SH-SY5Y (cell line): Measurements from ENCODE around the gene RELL2.

ENCODE experiments used
- GATA2 ChIP-seq: IDR thresholded peaks from 2 replicates; pipeline ENCODE4 v1.6.1; 2011; ENCODE audit warnings: mild to moderate bottlenecking, low read depth, low read length
- GATA3 ChIP-seq: IDR thresholded peaks from 2 replicates; pipeline ENCODE4 v1.6.1; 2011; ENCODE audit warnings: low read depth, mild to moderate bottlenecking, low read length, moderate library complexity

- TF ChIP-seq GATA2 (no peak; the same call in 1 of the 2 replicates), GATA3 (no peak)
Measured at GRCh38 chr5:141618804-141619554, 17.8 kb upstream of the RELL2 start, which contains the start of gene DIAPH1.
